Stimulated activated effector memory CD8-positive, alpha-beta T cell treated with anti-CD3 and anti-CD28 coated beads, Interleukin-12 subunit alpha, Interleukin-12 subunit beta, amount 100 ng/mL, for 72 hours (primary cell): ENCODE data around the gene LRCH2.

Experiments used
- ATAC-seq: fragments of 150-1000 bp; cut with Tn5 transposase; 2 replicates; pipeline ENCODE4 v1.10.0; 2021
- DNase-seq, 2 donors: peaks; one replicate each; pipeline ENCODE4 v3.0.0; 2021 to 2022; ENCODE audit warnings: low spot score in 2 of 2
- H3K27ac Mint-ChIP-seq: one replicate; pipeline ENCODE4 v1.8.0; 2022; ENCODE audit warnings: mild to moderate bottlenecking, mixed read lengths
- H3K36me3 Mint-ChIP-seq: one replicate; pipeline ENCODE4 v1.8.0; 2022; ENCODE audit warnings: mild to moderate bottlenecking, mixed read lengths
- H3K4me1 Mint-ChIP-seq: one replicate; pipeline ENCODE4 v1.8.0; 2022; ENCODE audit warnings: mixed read lengths
- H3K4me3 Mint-ChIP-seq: one replicate; pipeline ENCODE4 v1.8.0; 2022; ENCODE audit warnings: mild to moderate bottlenecking, mixed read lengths
- H3K9me3 Mint-ChIP-seq: one replicate; pipeline ENCODE4 v1.8.0; 2022; ENCODE audit warnings: mixed read lengths

LRCH2 gene, protein sequence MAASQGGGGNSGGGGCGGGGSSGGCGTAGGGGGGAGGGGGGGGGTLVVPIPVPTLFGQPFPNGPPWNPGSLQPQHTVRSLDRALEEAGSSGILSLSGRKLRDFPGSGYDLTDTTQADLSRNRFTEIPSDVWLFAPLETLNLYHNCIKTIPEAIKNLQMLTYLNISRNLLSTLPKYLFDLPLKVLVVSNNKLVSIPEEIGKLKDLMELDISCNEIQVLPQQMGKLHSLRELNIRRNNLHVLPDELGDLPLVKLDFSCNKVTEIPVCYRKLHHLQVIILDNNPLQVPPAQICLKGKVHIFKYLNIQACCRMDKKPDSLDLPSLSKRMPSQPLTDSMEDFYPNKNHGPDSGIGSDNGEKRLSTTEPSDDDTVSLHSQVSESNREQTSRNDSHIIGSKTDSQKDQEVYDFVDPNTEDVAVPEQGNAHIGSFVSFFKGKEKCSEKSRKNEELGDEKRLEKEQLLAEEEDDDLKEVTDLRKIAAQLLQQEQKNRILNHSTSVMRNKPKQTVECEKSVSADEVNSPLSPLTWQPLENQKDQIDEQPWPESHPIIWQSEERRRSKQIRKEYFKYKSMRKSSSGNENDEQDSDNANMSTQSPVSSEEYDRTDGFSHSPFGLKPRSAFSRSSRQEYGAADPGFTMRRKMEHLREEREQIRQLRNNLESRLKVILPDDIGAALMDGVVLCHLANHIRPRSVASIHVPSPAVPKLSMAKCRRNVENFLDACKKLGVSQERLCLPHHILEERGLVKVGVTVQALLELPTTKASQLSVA

DNA sequence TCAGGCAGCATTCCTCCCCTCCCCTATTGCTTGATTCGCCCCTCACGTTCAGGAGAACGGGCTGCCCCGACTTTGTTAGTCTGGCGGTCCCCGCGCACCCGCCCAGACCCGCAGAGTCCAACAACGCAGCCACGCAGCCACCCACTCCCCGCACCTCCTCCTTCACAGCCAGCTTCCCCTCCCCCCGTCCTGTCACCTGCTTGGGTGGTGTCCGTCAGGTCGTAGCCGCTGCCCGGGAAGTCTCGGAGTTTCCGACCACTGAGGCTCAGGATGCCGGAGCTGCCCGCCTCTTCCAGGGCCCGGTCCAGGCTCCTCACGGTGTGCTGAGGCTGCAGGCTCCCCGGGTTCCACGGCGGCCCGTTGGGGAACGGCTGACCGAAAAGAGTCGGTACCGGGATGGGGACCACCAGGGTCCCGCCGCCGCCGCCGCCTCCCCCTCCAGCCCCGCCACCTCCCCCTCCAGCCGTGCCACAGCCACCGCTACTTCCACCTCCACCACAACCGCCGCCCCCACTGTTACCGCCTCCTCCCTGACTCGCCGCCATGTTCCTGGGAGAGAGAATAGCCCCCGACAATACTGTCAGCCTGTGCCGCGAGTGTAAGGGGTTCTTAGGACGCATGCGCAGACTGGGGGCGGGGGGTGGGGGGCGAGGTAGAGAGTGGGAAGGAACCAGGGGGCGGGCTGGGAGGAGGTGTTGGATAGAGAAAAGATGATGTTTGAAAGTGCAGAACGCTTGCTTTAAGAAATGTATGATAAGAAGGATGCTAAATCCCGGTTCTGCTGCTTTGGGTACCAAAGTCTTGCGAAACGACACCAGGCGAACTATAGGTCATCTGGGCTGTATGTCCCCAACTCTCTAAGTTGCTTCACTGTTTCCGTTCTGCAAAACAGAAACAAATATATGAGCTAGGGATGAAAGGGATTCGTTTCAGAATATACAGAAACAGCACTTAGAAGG lies at the start of gene LRCH2:
Gene LRCH2, minus strand, starts transcription at position 600 of the 959 bp plus-strand sequence. Its CDS starts 55 bp downstream, at position 545.
- H3K4me3 Mint-ChIP-seq = no peak within 1 kb of the TSS
- H3K9me3 Mint-ChIP-seq = peaks cover 5% of the 10 kb centered on the region
- no peak within 1 kb of the TSS for H3K27ac Mint-ChIP-seq
- H3K36me3 Mint-ChIP-seq = no peaks in the 10 kb centered on the region
- H3K4me1 Mint-ChIP-seq = no peaks in the 10 kb centered on the region
- ATAC-seq (no peak), DNase-seq (no peak)

DNA sequence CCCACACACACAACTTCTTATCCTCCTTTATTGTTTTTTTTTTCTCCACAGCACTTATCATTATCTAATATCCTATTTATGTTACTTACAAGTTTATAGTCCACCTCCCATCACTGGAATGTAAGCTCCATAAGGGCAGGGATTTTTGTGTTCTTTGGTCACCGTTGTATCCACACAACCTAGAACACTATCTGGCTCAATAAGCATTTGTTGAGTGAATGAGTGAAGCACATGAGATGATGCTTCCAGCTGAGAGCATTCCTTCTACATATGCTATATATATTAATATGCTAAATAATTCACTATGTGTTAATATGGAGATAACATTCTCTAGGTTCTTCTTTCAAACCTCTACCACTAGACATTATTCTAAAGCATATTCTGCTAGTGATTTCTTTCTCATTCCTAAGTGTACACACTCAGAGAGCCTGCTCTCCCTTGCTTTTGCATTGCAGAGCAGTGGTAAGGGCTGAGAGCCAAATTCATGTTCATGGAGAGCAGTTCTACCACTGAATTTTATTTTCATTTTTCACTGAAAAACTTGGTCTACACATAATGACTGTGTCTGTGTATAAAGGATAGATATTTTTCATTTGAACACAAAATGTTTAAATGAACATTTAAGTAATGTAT lies 35.3 kb upstream of the LRCH2 start:
- H3K4me1 Mint-ChIP-seq = no peaks in the 10 kb centered on the region
- ATAC-seq (no peak), DNase-seq (no peak)
- H3K9me3 Mint-ChIP-seq = peaks cover 4% of the 10 kb centered on the region
- no peak overlapping the region for H3K4me3 Mint-ChIP-seq
- H3K27ac Mint-ChIP-seq = no peak overlapping the region
- no peaks in the 10 kb centered on the region for H3K36me3 Mint-ChIP-seq

DNA sequence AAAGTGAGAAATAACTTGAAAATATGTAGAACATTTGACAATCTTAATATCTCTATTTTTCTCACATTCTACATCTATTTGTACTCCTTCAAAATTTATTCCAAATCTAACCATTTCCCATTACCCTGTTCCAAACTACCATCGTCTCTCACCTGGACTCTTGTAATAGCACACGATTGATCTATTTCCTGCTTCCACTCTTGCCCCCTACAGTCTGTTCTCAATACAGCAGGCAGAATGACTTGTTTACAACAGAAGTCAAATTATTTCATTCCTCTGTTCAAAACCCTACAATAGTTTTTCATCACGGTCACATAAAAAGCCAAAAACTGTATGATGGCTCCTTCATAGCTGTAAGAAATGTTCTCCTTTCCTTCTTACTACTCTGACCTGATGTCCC lies 34.5 kb upstream of the LRCH2 start:
- Mint-ChIP-seq H3K4me1 (no peaks in the 10 kb centered on the region), H3K36me3 (no peaks in the 10 kb centered on the region), H3K4me3 (no peak overlapping the region), H3K27ac (no peak overlapping the region), H3K9me3 (peaks cover 4% of the 10 kb centered on the region)
- ATAC-seq (no peak), DNase-seq (no peak)

DNA sequence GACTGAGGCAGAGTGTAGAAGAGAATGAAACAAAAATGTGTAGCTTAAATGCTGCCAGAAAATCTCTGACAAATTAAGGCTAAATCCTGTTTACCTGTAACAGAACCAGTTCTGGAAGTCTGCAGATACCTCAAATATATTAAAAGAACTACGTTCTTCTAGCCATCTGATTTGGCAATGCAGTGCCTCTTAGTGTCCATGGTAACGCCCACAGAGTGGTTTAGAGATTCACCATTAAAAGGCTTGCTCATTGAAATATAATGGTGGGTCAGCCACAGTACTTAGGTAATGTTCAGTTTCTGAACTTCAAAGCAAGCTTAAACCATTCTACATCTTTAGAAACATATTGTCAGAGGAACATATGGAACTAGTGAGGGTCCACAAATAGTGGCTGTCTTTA lies 32.4 kb upstream of the LRCH2 start:
- ATAC-seq (no peak), DNase-seq (no peak)
- H3K9me3 Mint-ChIP-seq = peaks cover 6% of the 10 kb centered on the region
- H3K36me3 Mint-ChIP-seq = no peaks in the 10 kb centered on the region
- no peak overlapping the region for H3K4me3 Mint-ChIP-seq
- no peaks in the 10 kb centered on the region for H3K4me1 Mint-ChIP-seq
- no peak overlapping the region for H3K27ac Mint-ChIP-seq

DNA sequence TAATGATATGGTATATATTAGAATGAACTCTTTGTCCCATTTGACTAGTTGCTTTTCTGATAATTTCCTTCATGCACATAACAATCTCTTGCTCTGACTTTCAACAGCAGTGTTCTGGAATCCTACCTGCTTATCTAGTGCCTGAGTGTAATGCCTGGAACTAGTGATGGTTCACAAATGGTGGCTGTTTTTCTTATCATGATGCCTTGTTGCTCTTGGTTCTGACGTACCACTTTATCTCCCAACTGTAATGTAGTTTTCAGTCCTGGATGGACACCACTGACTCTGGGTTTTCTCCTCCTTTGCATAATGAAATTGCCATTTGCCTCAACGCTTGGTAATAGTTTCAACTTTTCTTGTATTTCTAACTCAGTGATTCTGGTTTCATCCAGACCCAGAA lies 30.1 kb upstream of the LRCH2 start:
- no peaks in the 10 kb centered on the region for H3K36me3 Mint-ChIP-seq
- peaks cover 6% of the 10 kb centered on the region for H3K9me3 Mint-ChIP-seq
- ATAC-seq = no peak
- DNase-seq = no peak
- H3K27ac Mint-ChIP-seq = no peak overlapping the region
- H3K4me1 Mint-ChIP-seq = no peaks in the 10 kb centered on the region
- no peak overlapping the region for H3K4me3 Mint-ChIP-seq

DNA sequence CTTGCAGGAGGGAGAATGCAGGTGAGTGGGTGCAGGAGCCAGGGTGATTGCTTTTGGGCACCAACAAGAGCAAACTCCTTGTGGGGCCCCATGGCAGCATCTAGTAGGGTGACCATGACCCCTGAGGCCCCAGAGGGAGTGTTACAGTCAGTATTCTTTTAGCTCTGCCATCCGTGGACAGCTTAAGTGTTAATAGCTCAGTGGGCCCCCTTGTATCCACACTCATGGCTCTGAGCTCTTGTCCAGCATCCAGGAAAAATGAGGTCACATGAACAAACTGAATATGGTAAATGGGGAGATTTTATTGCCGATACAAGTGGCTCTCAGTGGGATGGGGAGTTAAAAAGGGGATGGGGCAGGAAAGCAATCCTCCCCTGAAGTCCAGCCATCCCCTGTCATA lies 27.3 kb upstream of the LRCH2 start:
- H3K4me1 Mint-ChIP-seq = no peaks in the 10 kb centered on the region
- H3K9me3 Mint-ChIP-seq = peaks cover 12% of the 10 kb centered on the region
- no peak overlapping the region for H3K27ac Mint-ChIP-seq
- no peaks in the 10 kb centered on the region for H3K36me3 Mint-ChIP-seq
- H3K4me3 Mint-ChIP-seq = no peak overlapping the region
- ATAC-seq (no peak), DNase-seq (no peak)

DNA sequence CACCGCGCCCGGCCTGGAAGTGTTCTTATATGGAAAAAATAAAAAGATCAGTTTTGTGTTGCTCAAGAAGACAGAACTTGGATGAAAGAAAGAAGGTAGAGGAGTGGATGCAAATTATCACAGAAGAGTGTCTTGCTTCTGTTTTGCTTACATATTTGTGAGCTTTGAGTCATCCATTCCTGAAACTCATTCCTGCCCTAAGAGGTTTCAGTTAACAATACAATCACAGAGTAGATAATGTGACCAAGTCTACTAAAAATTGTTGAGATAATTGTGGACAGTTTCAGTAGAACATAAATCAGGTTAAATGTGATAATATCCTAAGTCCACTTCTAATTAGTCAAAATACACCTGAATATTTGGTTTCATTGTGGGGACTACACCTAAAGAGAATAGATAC lies 26.4 kb upstream of the LRCH2 start:
- peaks cover 12% of the 10 kb centered on the region for H3K9me3 Mint-ChIP-seq
- no peak for ATAC-seq

DNA sequence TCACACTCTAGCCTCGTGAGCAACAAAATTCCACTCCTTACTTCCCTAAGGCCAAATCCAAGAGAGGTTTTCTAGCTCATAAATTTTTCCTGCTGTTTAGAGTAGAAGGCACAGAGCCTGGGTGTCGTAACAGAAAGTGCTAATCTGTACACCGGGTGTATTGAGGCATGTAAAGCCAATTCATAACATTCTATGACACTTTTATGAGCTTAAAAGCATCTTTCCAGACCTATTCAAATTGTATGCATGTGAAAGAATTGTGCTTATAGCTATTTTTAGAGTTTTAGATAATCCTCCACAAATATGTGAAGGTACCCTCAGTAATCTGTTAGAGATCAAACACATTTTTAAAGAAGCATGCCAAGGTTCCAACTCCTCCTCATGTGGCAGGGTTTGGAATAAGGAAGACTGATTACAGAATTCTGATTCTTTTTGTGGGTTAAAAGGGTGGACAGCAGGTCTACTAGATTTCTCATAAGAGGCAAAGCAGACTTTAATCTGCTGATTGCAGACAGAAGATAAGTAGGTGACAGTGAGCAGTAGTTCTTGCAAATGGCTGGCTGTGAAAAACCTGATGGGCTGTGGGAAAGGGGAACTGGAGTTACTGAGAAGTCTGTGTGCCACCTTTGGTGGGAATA lies 25.5 kb upstream of the LRCH2 start:
- ATAC-seq = no peak

More for the DNA sequence above, 26.4 kb upstream of the LRCH2 start:
- DNase-seq = no peak
- H3K27ac Mint-ChIP-seq = no peak overlapping the region
- H3K36me3 Mint-ChIP-seq = no peaks in the 10 kb centered on the region
- H3K4me3 Mint-ChIP-seq = no peak overlapping the region
- H3K4me1 Mint-ChIP-seq = no peaks in the 10 kb centered on the region

DNA sequence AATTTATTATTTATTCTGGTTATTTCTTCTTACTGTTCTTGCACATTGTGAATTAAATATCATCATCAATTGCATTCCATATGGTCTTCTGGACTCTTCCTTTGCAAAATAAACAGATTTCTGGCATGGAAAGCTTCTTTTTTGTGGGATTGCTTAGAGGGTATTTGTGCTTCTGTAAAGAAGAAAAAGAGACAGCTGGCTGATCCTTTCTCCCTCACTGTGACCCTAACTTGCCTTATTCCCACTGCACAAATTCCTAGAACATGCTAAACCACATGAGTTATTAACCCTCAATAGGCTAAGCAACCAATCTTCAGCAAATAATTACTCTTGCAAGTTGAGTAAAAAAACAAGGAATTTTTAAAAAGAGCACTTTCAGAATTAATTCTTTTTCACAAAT lies 23.8 kb upstream of the LRCH2 start:
- H3K27ac Mint-ChIP-seq = no peak overlapping the region
- no peak for DNase-seq
- H3K9me3 Mint-ChIP-seq = peaks cover 14% of the 10 kb centered on the region
- H3K4me3 Mint-ChIP-seq = no peak overlapping the region
- H3K4me1 Mint-ChIP-seq = no peaks in the 10 kb centered on the region
- no peaks in the 10 kb centered on the region for H3K36me3 Mint-ChIP-seq
- no peak for ATAC-seq

More for the DNA sequence above, 25.5 kb upstream of the LRCH2 start:
- Mint-ChIP-seq H3K4me3 (no peak overlapping the region), H3K4me1 (no peaks in the 10 kb centered on the region), H3K27ac (no peak overlapping the region), H3K36me3 (no peaks in the 10 kb centered on the region), H3K9me3 (peaks cover 12% of the 10 kb centered on the region)
- no peak for DNase-seq

DNA sequence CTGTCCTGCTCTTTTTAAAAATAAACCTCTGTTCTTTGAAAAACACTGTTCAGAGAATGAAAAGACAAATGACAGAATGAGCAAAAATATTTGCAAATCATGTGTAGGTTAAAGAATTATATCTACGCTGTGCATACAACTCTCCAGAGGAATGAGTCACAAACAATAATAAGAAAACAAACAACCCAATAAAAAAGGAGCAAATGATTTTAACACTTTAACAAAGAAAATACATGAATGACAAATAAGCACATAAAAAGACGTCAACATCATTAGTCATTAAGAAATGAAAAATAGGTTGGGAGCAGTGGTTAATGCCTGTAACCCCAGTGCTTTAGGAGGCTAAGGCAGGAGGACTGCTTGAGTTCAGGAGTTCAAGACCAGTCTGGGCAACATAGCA lies 21.1 kb upstream of the LRCH2 start:
- Mint-ChIP-seq H3K36me3 (no peaks in the 10 kb centered on the region), H3K9me3 (peaks cover 17% of the 10 kb centered on the region), H3K27ac (no peak overlapping the region), H3K4me3 (no peak overlapping the region), H3K4me1 (no peaks in the 10 kb centered on the region)
- DNase-seq = no peak
- ATAC-seq = no peak

DNA sequence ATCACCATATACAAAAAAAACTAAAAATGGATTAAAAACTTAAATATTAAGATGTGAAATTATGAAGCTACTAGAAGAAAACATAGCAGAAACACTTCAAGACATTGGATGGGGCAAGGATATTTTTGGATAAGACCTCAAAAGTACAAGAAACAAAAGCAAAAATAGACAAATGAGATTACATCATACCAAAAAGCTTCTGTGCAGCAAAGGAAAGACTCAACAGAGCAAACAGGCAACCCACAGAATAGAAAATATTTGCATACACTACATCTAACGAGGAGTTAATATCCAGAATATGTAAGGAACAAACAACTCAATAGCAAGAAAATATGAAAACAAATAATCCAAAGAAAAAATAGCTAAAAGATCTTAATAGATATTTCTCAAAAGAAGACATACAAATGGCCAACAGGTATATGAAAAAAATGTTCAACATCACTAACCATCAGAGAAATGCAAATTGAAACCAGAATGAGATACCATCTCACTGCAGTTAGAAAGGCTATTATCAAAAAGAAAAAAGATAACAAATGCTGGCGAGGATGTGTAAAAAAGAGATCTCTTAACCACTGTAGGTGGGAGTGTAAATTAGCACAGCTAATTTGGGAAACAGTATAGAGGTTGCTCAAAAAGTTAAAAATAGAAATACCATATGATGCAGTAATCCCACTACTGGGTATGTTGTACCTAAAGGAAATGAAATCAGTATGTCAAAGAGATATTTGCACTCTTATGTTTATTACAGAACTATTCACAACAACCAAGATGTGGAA lies 17.8 kb upstream of the LRCH2 start:
- no peak for ATAC-seq
- Mint-ChIP-seq H3K4me1 (no peaks in the 10 kb centered on the region), H3K9me3 (peaks cover 12% of the 10 kb centered on the region), H3K4me3 (no peak overlapping the region), H3K36me3 (no peaks in the 10 kb centered on the region), H3K27ac (no peak overlapping the region)
- no peak for DNase-seq

DNA sequence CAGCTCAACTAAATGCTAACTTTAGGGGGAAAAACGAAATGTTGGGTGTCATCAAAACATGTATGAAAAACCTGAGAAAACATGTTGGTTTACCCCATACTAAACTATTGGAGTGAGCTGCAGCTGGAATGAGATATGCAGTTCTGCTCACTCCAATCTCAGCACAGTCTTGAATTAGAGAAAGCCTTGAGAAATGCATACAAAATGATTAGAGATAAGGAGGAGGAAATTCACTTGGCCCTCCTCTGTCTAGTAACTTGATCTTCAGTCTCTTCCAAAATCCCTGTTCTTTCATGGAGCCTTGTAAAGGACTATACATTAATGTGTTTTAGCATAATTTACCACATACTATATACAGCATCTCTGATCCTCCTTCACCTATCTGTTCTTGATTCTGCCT lies 3.2 kb upstream of the LRCH2 start:
- H3K4me3 Mint-ChIP-seq = no peak overlapping the region
- no peak overlapping the region for H3K27ac Mint-ChIP-seq
- no peaks in the 10 kb centered on the region for H3K9me3 Mint-ChIP-seq
- no peaks in the 10 kb centered on the region for H3K36me3 Mint-ChIP-seq
- no peaks in the 10 kb centered on the region for H3K4me1 Mint-ChIP-seq
- ATAC-seq = no peak
- DNase-seq = no peak

DNA sequence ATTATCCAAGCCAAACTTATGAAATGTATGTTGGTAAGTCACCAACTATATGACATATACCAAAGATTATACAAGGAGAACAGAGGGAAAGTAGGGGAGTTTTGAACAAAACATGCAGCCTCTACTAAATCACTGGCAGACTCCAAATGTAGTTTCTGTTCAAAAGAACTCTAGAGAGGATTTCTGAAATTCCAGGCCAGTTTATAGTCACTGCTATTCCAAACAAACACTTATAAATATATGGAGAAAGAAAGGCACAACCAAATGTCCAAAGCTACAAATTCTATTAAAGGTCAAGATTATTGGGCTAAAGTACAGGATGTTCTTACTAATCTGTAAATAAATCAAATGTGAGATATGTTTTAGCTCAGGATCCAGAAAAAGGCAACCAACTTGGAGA lies 2.7 kb upstream of the LRCH2 start:
- Mint-ChIP-seq H3K36me3 (no peaks in the 10 kb centered on the region), H3K9me3 (peaks cover 5% of the 10 kb centered on the region), H3K4me3 (no peak overlapping the region), H3K27ac (no peak overlapping the region), H3K4me1 (no peaks in the 10 kb centered on the region)
- DNase-seq (no peak), ATAC-seq (no peak)

DNA sequence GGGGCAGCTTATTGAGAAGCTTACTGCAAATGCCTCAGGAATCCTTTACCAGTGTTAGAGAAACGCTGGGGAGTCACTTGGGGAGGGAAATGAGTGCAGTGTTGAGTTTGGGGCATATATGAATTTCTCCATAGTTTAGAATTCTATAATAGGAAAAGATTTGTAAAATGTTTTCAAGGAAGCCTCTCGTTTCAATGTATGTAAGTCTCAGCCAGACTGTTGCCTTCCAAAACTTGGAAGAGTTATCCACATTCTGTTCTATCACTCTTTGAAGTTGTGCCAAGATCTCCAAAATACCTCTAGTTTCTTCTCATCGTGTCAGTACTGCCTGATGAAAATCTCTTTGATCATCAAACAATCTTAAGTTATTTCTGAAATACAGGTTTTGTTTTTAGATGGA lies 565 bp upstream of the LRCH2 start:
- ATAC-seq (no peak), DNase-seq (no peak)
- Mint-ChIP-seq H3K4me1 (no peaks in the 10 kb centered on the region), H3K27ac (no peak overlapping the region), H3K9me3 (peaks cover 5% of the 10 kb centered on the region), H3K4me3 (no peak overlapping the region), H3K36me3 (no peaks in the 10 kb centered on the region)
